ENCODE measurements around the gene CCDC167.
A peak's percentile ranks its signal among the peaks of the same experiment; 100 is the strongest.

The CCDC167 gene

GRCh38 chr6:37531437-37532036, 31.8 kb upstream of the CCDC167 start:
- DNase-seq (ENCODE audit: low read depth), result no peak

GRCh38 chr6:37531026-37531425, 31.3 kb upstream of the CCDC167 start:
- no peak overlapping the region for H3K4me3 ChIP-seq (ENCODE audit: low read depth, low read length)
- DNase-seq (ENCODE audit: low read depth), result no peak

More at GRCh38 chr6:37531437-37532036, 31.8 kb upstream of the CCDC167 start:
- H3K4me3 ChIP-seq (ENCODE audit: low read depth, low read length), result no peak overlapping the region

GRCh38 chr6:37530297-37530696, 30.6 kb upstream of the CCDC167 start:
- no peak for DNase-seq (ENCODE audit: low read depth)

GRCh38 chr6:37528541-37528940, 28.8 kb upstream of the CCDC167 start:
- H3K4me3 ChIP-seq (ENCODE audit: low read depth, low read length), result no peak overlapping the region
- DNase-seq (ENCODE audit: low read depth), result no peak

More at GRCh38 chr6:37530297-37530696, 30.6 kb upstream of the CCDC167 start:
- no peak overlapping the region for H3K4me3 ChIP-seq (ENCODE audit: low read depth, low read length)

GRCh38 chr6:37525460-37526357, 26.0 kb upstream of the CCDC167 start:
- DNase-seq (ENCODE audit: low read depth), result no peak
- H3K4me3 ChIP-seq (ENCODE audit: low read depth, low read length), result no peak overlapping the region

- DNase-seq (ENCODE audit: low read depth), result no peak
- H3K4me3 ChIP-seq (ENCODE audit: low read depth, low read length), result no peak overlapping the region
These were observed 25.3 kb upstream of the CCDC167 start for GRCh38 chr6:37524970-37525318.

- no peak for DNase-seq (ENCODE audit: low read depth)
- no peak overlapping the region for H3K4me3 ChIP-seq (ENCODE audit: low read depth, low read length)
These were observed 24.6 kb upstream of the CCDC167 start for GRCh38 chr6:37524025-37524969.

- no peak overlapping the region for H3K4me3 ChIP-seq (ENCODE audit: low read depth, low read length)
- no peak for DNase-seq (ENCODE audit: low read depth)
These were observed 23.7 kb upstream of the CCDC167 start for GRCh38 chr6:37523412-37523811.

GRCh38 chr6:37522836-37523235, 23.1 kb upstream of the CCDC167 start:
- no peak overlapping the region for H3K4me3 ChIP-seq (ENCODE audit: low read depth, low read length)
- no peak for DNase-seq (ENCODE audit: low read depth)

- H3K4me3 ChIP-seq (ENCODE audit: low read depth, low read length), result no peak overlapping the region
- no peak for DNase-seq (ENCODE audit: low read depth)
These were observed 22.0 kb upstream of the CCDC167 start for GRCh38 chr6:37521674-37522073.

GRCh38 chr6:37520926-37521325, 21.2 kb upstream of the CCDC167 start:
- DNase-seq (ENCODE audit: low read depth), result no peak
- no peak overlapping the region for H3K4me3 ChIP-seq (ENCODE audit: low read depth, low read length)

- no peak for DNase-seq (ENCODE audit: low read depth)
- H3K4me3 ChIP-seq (ENCODE audit: low read depth, low read length), result no peak overlapping the region
These were observed 19.8 kb upstream of the CCDC167 start for GRCh38 chr6:37519461-37519860.

- DNase-seq (ENCODE audit: low read depth), result no peak
- no peak overlapping the region for H3K4me3 ChIP-seq (ENCODE audit: low read depth, low read length)
These were observed 18.4 kb upstream of the CCDC167 start for GRCh38 chr6:37518116-37518515.

- DNase-seq (ENCODE audit: low read depth), result no peak
- no peak overlapping the region for H3K4me3 ChIP-seq (ENCODE audit: low read depth, low read length)
These were observed 17.7 kb upstream of the CCDC167 start for GRCh38 chr6:37517411-37517812.

- H3K4me3 ChIP-seq (ENCODE audit: low read depth, low read length), result no peak overlapping the region
- DNase-seq (ENCODE audit: low read depth), result peak; percentile 10
These were observed 17.3 kb upstream of the CCDC167 start for GRCh38 chr6:37516920-37517405.

GRCh38 chr6:37516076-37516919, 16.6 kb upstream of the CCDC167 start:
- no peak overlapping the region for H3K4me3 ChIP-seq (ENCODE audit: low read depth, low read length)
- no peak for DNase-seq (ENCODE audit: low read depth)

GRCh38 chr6:37515712-37516075, 16.0 kb upstream of the CCDC167 start:
- no peak for DNase-seq (ENCODE audit: low read depth)
- no peak overlapping the region for H3K4me3 ChIP-seq (ENCODE audit: low read depth, low read length)

- H3K4me3 ChIP-seq (ENCODE audit: low read depth, low read length), result no peak overlapping the region
- no peak for DNase-seq (ENCODE audit: low read depth)
These were observed 15.1 kb upstream of the CCDC167 start for GRCh38 chr6:37514837-37515236.

- DNase-seq (ENCODE audit: low read depth), result peak; percentile 22
- no peak overlapping the region for H3K4me3 ChIP-seq (ENCODE audit: low read depth, low read length)
These were observed 14.7 kb upstream of the CCDC167 start for GRCh38 chr6:37514321-37514771.
